ENCODE results near the gene BTBD9.
"Not testable (repeated sequence)": the region's sequence is repeated elsewhere in the genome, so short reads cannot be mapped to it uniquely, and the experiment has no call there.

Gene BTBD9

DNA sequence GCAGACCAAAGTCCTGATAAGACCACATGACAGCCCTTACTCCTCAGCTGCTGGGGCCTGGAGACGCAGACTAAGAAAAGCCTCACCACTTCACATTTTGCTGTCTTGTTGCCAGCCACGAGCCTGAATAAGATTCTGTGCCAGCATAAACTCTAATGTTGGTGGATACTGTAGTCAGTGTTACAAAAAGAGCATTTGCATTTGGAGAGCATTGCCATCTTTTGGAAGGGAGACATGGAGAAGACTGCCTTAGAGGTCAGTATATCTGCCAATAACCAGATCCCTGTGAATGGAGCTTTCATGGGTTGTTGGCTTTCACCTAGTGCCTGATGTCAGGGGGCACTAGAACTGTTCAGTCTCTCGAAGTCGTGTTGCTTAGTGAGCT, 505.0 kb downstream of the BTBD9 start:
- DNase-seq, result no peak

DNA sequence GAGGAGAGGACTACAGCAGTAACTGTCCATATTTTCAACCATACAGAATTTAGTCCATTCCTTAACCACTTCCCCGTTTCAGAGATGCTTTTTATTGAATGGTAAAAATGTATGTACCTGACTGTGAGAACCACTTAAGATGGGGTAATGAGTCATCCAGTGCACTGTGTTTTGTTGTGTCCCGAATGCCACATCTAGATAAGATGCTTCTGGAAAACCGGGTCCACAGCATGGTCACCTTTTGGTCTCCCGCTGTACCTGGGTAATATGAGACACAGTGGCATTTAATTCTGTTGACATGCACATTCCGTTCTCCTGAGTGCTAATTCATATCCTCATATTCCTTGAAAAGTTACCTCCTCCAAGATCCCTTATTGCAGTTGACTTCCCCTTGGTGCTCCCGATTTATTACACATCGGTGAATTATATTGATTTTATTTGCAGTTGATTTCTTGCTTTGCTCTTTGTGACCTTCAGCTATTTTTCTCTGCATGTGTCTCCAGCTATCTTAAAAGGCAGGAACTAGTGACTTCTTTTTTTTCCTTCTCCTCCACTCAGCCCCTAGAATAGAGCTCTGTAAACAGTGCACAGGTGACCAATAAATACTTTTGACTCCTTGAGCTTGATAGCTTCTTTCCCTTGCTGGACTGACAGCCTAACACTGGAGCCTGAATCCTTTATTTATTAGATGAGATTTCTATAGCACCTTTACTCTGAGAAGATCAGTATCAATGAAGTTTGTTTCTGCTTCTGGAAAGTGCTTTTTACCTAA, 505.6 kb downstream of the BTBD9 start:
- DNase-seq, result no peak

DNA sequence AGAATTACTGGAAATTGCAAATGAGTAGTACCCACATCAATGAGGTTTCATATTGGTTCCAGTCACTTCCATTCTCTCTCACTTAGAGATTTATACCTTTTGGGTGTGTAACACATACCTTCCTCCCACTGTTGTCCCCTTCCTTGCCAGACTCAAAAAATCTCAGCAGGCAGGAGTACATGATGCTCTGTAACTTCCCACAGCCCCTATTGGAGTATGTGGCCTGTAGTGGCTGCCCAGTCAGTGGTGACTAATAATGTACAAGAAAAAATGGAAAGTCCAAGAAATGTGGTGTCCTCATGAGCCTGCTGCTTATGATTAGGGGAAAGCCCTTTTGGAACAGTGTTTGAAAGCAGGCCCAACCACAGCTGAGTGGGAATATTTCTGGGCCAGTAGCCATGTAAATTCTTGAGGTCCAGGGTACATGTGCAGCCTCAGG, 508.2 kb downstream of the BTBD9 start:
- no peak for DNase-seq

DNA sequence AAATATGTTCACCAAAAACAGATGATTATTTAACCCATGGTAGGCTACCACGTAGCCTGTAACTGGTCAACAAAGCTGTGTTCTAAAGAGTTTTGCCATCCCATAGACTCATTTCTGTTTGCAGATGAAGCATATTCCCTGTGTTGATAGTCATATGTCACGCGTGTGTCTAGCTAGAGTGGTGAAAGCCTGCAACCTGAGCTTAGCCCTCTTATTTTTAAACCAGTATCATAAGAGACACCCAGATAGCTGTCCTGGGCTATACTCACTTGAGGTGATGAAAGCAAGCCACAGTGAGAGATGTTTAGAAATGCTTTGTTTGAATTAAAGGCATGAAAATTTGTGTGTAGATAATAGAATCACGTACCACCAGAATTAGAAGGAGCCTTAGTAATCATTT, 512.4 kb downstream of the BTBD9 start:
- no peak for DNase-seq

DNA sequence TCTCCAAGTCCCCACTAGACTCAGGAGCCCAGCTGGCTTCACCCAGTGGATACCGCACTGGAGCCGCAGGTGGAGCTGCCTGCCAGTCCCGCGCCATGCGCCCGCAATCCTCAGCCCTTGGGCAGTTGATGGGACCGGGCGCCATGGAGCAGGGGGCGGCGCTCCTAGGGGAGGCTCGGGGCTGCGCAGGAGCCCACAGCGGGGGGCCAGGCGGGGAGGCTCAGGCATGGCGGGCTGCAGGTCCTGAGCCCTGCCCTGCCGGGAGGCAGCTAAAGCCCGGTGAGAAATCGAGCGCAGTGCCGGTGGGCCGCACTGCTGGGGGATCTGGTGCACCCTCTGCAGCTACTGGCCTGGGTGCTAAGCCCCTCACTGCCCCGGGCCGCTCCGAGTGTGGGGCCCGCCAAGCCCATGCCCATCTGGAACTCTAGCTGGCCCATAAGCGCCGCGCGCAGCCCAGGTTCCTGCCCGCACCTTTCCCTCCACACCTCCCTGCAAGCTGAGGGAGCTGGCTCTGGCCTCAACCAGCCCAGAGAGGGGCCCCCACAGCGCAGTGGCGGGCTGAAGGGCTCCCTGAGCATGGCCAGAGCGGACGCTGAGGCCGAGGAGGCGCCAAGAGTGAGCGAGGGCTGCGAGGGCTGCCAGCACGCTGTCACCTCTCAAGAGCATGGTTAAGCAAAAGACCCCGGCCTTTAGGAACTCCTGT, 515.4 kb downstream of the BTBD9 start:
- DNase-seq, result not testable (repeated sequence)

DNA sequence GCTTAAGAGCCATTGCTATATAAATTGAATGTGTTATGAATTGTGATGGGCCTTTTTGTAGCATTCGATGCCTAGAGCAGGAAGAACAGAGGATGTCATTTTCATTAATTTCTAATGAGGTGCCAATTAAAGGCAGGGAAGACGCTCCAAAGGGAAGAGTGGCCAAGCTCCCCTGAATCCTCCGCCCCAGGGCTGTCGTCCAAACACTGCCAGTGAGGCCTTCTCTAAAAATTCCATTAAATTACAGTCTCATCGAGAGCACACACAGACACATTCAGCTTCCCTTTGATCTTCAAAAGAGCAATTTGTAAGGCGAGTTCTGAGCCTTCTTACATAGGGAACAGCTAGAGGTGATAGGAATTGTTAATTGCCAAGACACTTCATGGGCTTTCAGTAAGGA, 520.2 kb downstream of the BTBD9 start:
- DNase-seq, result no peak

DNA sequence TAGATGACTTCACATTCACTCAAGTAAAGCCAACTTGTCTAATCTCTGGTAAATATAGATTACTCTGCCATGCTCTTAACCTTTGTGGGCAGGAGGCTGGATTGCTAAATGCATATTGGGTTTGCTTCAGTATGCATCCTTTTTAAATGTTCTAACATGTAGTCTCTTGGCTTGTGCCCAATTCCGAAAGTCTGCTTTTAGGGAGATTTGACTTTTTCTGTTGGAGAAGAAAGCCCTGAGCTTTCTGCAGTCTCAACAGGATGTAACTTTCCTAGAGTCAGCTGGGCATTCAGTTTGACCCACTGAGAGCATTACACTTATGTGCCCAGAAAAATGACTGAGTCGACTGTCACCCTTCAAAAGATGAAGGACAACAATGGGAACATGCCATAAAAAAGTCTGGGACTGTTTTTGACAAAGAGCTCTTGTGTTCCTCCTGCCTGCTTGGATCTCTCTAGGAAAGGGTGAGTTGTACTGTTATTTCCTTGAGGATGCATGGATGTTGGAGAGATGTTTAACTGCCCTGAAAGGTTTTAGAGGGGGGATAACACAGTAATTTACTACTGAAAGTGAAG, 520.9 kb downstream of the BTBD9 start:
- no peak for DNase-seq

Data from central memory CD4-positive, alpha-beta T cell (primary cell).